ENCODE measurements around the gene TIMP3. TPM values are rescaled to one million over a fixed set of nuclear protein-coding genes. Genes with fewer than 3 reads are reported as not detected.

The TIMP3 gene
- total and polyA plus RNA-seq, 2 of the 4 experiments (the other 2 are of a cell fraction) = 98.8 to 179 TPM

- H2BK5ac ChIP-seq (ENCODE audit: low read depth, low read length, poor library complexity, severe bottlenecking) = no peak overlapping the region
- H3K4me1 ChIP-seq (ENCODE audit: control insufficient read depth, insufficient read depth, low read length) = peaks cover 8% of the 10 kb centered on the region; the same call in 1 of the 2 replicates
- no peak overlapping the region for H2AFZ ChIP-seq (replicated peaks; ENCODE audit: low read length, poor library complexity)
- no peak overlapping the region for H3K4me2 ChIP-seq (ENCODE audit: low read depth, low read length)
- no peak overlapping the region for H4K91ac ChIP-seq (ENCODE audit: insufficient read depth, low read depth, low read length)
- H2BK120ac ChIP-seq (ENCODE audit: low read depth, low read length) = no peak overlapping the region
- H3K36me3 ChIP-seq (ENCODE audit: control insufficient read depth, insufficient read depth, low read length) = peaks cover 67% of the 10 kb centered on the region
- peaks cover 45 to 94% of the 10 kb centered on the region in 2 experiments for H3K79me1 ChIP-seq (ENCODE audit: low read depth in 1 of 2, low read length in 2 of 2)
- no peaks in the 10 kb centered on the region for H3K27me3 ChIP-seq (ENCODE audit: control insufficient read depth, insufficient read depth, low read length)
- 100% methylated on average over 2 of the region's 4 CpGs; no CpG with 5 or more reads in 1 of the 2 experiments for WGBS, 2 experiments (ENCODE audit: extremely low coverage in 2 of 2, insufficient read length in 1 of 2)
- H2AK5ac ChIP-seq (ENCODE audit: low read depth, low read length) = no peak overlapping the region
- no peak overlapping the region for H3K4ac ChIP-seq (ENCODE audit: low read depth, low read length)
- CTCF ChIA-PET = no interaction called here
- H2AK9ac ChIP-seq (replicated peaks; ENCODE audit: low read depth, low read length, poor library complexity) = no peak overlapping the region
- H2BK15ac ChIP-seq (ENCODE audit: low read depth, low read length) = no peak overlapping the region
- H3K56ac ChIP-seq (ENCODE audit: extremely low read depth, insufficient read depth, low read length) = no peak overlapping the region
- H3K27ac ChIP-seq (ENCODE audit: insufficient read depth, low read length) = no peak overlapping the region
- H3K9ac ChIP-seq (ENCODE audit: low read depth, low read length) = no peak overlapping the region
- peaks cover 31% of the 10 kb centered on the region for H3K9me1 ChIP-seq (ENCODE audit: insufficient read depth, low read length)
- POLR2A ChIA-PET (ENCODE audit: unreplicated experiment) = no interaction called here
- dilution Hi-C loops (cut with HindIII; ENCODE audit: low sequenced_read_pairs, unreplicated experiment) (no loop called here), in situ Hi-C loops (cut with MboI; ENCODE audit: low sequenced_read_pairs) (no loop called here), intact Hi-C loops (cut with micrococcal nuclease) (no loop called here)
- no peak overlapping the region for H4K5ac ChIP-seq (ENCODE audit: low read depth, low read length)
- H4K8ac ChIP-seq (ENCODE audit: low read depth in 2 of 2, low read length in 2 of 2) = no peak overlapping the region
- no peak overlapping the region for H3K23ac ChIP-seq (ENCODE audit: low read depth, low read length)
- no peak overlapping the region for H2BK20ac ChIP-seq (ENCODE audit: low read depth, low read length)
- no peak overlapping the region for H3K18ac ChIP-seq (ENCODE audit: low read depth, low read length)
- BruUV-seq (replicated peaks) = no TSS peak
- DNase-seq = no peak
- peaks cover 100% of the 10 kb centered on the region for H4K20me1 ChIP-seq (ENCODE audit: insufficient read depth, low read length)
- H3K14ac ChIP-seq (replicated peaks; ENCODE audit: low read depth, low read length) = no peak overlapping the region
- TF ChIP-seq MXI1 (IDR thresholded peaks at IDR 0.05; ENCODE audit: borderline replicate concordance, low read depth, low read length) (no peak), FOS (IDR thresholded peaks at IDR 0.05; ENCODE audit: low read depth, low read length) (no peak), SMC3 (IDR thresholded peaks at IDR 0.05; ENCODE audit: low read depth, low read length) (no peak), MAZ (IDR thresholded peaks at IDR 0.05; ENCODE audit: borderline replicate concordance, low read depth, low read length) (no peak), CTCF (conservative IDR thresholded peaks at IDR 0.05; ENCODE audit: low read depth, low read length) (no peak), NFE2L2 (IDR thresholded peaks at IDR 0.05; ENCODE audit: low read depth, low read length) (no peak), RAD21 (IDR thresholded peaks at IDR 0.05; ENCODE audit: low read length) (no peak), POLR2A (IDR thresholded peaks at IDR 0.05; ENCODE audit: low read depth, low read length) (no peak), ELK1 (IDR thresholded peaks at IDR 0.05; ENCODE audit: borderline replicate concordance, low read depth, low read length) (no peak), MAFK (IDR thresholded peaks at IDR 0.05; ENCODE audit: low read depth, low read length) (no peak), RFX5 (IDR thresholded peaks at IDR 0.05; ENCODE audit: low read depth, low read length) (no peak), RCOR1 (IDR thresholded peaks at IDR 0.05; ENCODE audit: insufficient replicate concordance, low read length) (no peak), BHLHE40 (IDR thresholded peaks at IDR 0.05; ENCODE audit: low read depth, low read length) (no peak), CHD1 (IDR thresholded peaks at IDR 0.05; ENCODE audit: low read depth, low read length) (no peak), USF2 (IDR thresholded peaks at IDR 0.05; ENCODE audit: low read depth, low read length) (no peak), CEBPB (IDR thresholded peaks at IDR 0.05; ENCODE audit: low read depth, low read length) (no peak)
- H3K4me3 ChIP-seq (ENCODE audit: insufficient read depth, low read depth, low read length) = no peak overlapping the region
- no peak for ATAC-seq (ENCODE audit: low read depth)
- H3K9me3 ChIP-seq (ENCODE audit: control insufficient read depth, insufficient read depth, low read length) = no peaks in the 10 kb centered on the region
Measured at GRCh38 chr22:32837803-32838202, 36.3 kb downstream of the TIMP3 start.

Data from IMR-90 (cell line).